HG03354 (cell line): ENCODE data around the gene C19orf73.
"Not testable (repeated sequence)": the region's sequence is repeated elsewhere in the genome, so short reads cannot be mapped to it uniquely, and the experiment has no call there.

Experiments
- ATAC-seq: cut with Tn5 transposase; IDR thresholded peaks from one replicate; pipeline ENCODE4 v1.9.1; 2021; ENCODE audit warnings: mild to moderate bottlenecking; ENCODE audit not compliant: unreplicated experiment, poor library complexity, severe bottlenecking

The C19orf73 gene

DNA sequence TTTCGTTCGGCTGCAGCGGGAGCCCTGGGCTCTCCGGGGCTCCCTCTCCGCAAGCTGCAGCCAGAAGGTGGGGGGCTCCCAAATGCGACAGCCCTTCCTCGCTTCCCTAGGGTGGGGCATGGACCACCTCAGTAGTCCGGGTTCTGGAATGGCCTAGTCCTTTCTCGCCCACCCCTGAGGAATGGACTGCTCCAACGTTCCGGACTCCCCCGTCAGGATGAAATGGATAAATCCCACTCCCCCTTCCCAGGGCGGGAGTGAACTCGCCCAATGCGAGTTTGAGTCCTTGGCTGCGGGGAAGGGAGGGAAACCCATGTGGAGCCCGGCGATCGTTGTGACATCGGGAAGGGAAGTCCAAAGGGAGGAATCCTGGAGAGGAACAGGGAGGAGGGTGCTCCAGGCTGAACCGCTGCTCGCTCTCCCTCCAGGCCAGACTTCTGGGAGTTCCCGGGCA lies 30.7 kb upstream of the C19orf73 start:
- ATAC-seq = no peak

DNA sequence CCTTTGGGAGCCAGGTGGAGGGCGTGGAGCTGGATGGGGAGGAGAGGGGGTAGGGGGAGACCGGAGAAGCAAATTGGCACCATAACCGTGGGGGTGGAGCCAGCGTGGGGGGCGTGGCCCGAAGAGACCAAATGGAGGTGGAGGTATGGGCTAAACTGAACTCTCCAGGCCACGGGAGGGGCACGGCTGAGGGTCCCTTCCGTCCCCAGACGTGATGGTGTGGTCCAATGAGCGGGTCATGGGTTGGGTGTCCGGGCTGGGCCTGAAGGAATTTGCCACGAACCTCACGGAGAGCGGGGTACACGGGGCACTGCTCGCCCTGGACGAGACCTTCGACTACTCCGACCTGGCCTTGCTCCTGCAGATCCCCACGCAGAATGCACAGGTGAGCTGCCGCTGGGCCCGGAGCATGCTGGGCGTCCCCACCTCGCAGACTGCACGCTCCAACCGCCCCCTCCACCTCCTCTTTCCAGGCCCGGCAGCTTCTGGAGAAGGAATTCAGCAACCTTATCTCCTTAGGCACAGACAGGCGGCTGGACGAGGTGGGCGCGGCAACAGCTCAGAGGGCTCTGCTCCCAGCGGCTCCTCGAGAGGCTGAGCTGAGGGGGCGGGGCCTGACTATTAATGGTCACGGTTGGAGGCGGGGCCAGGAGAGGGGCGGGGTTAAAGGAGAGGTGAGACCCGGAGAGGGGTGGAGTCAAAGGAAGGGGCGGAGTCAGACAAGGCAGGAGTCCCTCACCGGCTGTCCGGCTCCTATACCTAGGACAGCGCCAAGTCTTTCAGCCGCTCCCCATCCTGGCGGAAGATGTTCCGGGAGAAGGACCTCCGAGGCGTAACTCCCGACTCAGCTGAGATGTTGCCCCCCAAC lies 30.1 kb upstream of the C19orf73 start:
- ATAC-seq = no peak

DNA sequence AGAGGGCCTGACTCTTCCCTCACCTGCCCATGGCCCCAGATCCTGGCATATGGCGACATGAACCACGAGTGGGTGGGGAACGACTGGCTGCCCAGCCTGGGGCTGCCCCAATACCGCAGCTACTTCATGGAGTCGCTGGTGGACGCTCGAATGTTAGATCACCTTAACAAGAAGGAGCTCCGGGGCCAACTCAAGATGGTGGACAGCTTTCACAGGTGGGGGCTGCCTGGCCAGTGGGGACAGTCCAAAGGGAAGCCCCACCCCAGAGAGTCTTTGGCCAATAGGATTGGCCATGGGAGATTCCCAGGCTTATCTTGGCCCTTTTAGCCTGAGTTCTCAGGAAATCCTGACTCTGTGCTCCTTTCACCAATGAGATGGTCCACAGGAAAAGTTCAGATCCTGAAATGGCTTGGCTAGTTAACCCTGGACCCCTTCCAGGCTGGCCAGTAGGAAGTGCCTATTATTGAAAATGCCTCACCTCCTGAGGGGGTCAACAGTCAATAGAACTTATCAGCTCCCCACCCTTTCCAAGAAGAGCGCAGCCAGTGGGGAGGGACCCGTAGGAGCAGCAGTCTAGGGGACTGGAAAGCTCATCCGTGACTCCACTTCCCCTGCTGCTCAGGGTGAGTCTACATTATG lies 29.2 kb upstream of the C19orf73 start:
- no peak for ATAC-seq

DNA sequence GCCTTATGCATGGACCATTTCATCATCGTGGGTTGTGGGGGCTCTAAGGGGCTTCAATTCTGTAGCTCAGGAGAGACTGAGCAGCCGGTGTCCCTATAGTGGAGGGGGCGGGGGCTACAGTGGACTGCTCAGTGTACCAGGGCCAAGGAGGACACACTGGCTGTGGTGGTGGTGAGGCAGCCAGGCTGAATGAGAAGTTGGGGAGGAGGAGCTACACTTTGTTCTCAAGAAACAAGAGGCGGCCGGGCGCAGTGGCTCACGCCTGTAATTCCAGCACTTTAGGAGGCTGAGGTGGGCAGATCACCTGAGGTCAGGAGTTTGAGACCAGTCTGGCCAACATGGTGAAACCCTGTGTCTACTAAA lies 27.4 kb upstream of the C19orf73 start:
- ATAC-seq = not testable (repeated sequence)

DNA sequence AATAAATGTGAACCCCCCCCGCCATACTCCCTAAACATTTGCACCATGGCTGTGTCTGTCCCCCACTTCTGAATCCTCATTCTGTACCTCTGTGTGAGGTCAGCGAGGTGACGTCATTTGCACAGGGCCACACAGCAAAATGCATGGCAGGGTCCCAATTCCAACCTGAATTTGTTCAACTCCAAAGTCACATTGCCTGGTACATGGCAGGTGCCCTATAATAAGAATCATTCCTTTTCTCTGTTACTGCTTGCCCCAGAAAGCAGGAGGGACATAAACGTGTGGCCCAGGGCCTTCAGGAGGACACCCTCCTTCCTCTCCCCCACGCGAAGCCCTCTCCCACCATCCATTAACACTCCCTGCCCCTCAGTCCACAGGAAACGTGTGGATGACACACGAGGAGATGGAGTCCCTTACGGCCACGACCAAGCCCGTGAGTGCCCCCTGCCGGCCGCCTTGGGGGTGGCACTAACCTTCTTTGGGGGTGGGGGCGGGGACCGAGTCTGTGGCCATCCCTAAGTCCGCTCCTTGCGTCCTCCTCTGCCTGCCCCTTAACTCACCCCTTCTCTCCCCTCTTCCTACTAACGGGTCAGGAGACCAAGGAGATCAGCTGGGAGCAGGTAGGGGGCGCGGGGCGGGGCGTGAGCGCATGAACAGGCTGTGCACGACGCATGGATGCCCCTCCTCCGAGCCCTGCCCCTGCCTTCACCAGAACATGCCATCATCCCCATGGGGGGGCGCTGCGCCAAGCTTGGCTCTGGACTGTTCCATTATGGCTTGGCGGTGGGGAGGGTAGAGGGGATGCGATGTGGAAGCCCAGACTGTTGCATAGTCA lies 26.8 kb upstream of the C19orf73 start:
- ATAC-seq = no peak

DNA sequence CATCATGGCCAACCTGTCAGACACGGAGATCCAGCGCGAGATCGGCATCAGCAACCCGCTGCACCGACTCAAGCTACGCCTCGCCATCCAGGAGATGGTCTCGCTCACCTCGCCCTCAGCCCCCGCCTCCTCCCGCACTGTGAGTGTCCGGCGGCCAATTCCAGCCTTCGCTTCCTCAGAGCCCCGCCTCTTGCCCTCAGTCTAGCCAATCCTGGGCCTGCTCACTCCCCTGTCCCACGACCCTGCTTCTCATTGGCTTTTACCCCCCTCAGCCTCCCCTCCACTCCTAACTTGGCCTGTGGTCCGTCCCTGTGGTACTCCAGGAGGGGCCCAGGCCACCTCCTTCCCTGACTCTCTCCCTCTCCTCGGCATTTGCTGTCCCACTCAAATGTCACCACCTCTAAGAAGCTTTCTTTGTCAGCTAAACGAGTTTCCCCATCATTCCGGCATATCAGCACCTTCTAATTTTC lies 24.0 kb upstream of the C19orf73 start:
- ATAC-seq = peak; percentile 68

DNA sequence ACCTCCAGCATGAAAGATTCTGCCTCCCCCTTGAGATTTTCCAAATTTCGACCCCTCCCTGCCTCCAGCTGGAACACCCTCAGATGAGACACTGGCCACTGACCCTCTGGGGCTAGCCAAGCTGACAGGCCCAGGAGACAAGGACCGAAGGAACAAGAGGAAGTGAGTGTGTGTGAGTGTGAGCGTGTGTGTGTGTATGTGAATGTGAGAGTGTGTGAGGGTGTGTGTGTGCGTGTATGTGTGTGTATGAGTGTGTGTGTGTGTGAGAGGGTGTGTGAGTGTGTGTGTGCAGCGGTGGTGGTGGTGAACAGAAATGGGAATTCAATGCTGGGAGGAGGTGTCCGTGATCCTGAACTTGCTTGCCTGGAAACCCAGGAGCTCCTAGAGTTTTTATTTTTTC lies 22.4 kb upstream of the C19orf73 start:
- no peak for ATAC-seq

DNA sequence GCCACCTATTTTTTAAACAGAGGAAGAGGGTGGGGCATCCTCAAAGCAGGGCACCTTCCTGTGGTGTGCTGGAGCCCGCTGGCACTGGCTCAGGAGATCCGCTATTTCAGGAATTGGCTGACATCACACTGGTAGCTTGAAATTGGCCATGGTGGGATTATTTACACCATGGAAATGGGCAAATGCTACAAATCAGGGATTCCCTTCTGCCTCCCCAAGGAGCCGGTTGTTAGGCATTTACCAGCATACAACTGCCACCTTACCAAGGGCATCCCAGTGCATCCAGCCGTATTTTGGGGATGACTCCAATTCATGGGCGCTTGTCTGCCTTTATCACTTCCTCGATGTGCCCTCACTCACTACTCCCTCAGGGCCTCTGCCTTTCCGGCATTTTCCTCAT lies 22.0 kb upstream of the C19orf73 start:
- no peak for ATAC-seq

DNA sequence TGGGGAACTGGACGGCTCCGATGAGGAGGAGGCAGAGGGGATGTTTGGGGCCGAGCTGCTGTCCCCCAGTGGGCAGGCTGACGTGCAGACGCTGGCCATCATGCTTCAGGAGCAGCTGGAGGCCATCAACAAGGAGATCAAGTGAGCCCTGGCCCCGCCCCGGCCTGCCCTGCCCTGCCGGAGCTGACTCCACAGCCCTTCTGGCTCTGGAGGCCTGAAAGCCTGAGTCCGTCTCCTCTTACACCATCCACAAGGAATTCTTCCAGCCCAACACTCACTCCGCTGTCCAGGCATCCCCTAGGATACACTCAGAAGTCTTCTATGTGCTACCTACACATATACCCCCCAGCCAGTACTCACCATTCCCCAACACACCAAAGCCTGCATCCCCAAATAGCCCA lies 17.8 kb upstream of the C19orf73 start:
- no peak for ATAC-seq

DNA sequence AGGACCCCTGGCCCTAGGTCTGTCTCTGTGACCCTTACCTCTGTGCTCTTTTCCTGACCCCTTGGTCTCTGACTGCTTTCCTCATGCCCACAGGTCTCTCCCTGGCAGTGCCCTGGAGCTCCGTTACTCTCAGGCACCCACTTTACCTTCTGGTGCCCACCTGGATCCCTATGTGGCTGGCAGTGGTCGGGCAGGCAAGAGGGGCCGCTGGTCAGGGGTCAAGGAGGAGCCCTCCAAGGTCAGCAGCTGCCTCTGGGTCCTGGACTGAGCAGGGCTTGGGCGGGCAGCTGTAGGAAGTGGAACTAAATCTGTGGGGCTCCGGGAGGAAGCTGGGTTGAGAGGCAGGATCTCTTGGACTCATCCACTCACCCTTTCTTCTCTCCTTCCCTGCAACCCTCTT lies 16.7 kb upstream of the C19orf73 start:
- ATAC-seq = no peak

DNA sequence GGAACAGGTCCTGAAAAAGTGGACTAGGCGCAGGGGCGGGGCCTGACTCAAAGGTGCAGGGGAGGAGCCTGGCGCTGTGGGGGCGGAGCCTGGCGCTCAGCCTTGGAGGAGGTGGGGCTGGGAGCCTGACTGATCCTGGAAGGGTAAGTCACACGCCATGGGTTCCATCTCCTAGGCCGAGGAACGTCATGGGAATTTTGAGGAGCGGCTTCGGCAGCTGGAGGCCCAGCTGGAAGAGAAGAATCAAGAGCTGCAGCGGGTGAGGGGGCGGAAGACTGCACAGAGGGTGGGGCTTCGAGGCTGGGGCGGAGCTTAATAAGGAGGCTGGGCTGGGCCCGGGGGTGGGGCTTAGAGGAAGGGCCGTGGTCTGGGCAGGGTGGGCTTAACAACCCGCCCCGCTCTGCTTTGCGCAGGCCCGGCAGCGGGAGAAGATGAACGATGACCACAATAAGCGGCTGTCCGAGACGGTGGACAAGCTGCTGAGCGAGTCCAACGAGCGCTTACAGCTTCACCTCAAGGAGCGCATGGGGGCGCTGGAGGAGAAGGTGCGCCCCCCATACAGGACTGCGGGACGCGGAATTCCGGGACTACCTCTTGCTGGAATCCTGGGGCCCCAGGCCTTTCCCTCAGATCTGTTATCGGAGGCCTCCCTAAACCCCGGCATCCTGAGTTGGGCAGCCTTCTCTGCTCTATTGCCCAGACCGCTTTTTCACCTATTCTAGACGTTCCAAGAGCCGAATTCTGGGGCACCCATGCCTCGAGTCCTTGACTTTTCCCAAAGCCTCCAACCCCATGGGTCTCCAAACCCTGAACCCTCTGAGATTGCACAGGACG lies 14.9 kb upstream of the C19orf73 start:
- no peak for ATAC-seq

DNA sequence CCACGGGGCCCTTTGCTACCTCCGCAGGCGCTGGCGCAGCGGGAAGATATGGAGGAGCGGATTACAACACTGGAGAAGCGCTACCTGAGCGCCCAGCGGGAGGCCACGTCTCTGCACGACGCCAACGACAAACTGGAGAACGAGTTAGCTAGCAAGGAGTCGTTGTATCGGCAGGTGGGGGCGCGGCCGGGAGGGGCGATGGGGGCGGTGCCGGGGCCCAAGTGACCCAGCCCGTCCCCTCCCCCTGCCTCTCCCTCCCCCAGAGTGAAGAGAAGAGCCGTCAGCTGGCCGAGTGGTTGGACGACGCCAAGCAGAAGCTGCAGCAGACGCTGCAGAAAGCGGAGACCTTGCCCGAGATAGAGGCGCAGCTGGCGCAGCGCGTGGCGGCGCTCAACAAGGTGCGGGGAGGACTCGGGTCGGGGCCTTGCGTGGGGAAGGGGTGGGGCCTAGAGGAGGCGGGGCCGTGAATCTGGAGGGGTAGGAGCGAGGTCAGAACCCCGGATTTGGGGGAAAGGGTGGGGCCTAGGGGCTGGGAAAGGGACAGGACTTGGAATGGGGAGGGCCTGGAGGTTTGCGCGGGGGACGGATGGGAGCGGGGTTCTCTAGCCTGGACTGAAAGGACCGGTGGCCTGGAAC lies 14.1 kb upstream of the C19orf73 start:
- ATAC-seq = no peak

DNA sequence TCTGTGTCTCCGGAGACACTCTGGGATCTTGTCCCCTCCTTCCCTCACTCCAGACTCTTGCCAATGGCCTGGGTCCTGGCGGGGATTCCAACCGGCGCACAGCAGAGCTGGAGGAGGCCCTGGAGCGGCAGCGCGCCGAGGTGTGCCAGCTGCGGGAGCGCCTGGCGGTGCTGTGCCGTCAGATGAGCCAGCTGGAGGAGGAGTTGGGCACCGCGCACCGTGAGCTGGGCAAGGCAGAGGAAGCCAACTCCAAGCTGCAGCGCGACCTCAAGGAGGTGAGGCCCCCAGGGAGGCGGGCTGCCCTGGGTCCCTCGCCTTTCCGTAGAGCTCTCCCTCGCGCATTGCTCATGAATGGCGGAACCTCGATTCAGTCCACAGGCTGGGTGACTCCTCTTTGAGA lies 11.4 kb upstream of the C19orf73 start:
- no peak for ATAC-seq

DNA sequence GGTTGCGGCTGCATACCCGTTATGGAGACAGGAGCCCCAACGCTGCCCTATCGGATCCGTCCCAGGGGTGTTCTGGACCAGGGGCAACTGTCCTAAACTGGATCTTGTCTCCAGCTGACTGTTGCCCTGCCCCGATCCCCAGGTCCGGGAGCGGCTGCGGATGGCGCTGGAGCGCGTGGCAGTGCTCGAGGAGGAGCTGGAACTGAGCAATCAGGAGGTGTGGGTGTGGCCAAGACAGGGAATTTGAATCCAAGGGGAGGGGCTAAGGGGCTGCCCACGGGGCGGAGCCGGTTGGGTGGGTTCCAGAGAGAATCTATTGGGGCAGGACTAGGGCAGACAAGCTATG lies 10.3 kb upstream of the C19orf73 start:
- no peak for ATAC-seq

DNA sequence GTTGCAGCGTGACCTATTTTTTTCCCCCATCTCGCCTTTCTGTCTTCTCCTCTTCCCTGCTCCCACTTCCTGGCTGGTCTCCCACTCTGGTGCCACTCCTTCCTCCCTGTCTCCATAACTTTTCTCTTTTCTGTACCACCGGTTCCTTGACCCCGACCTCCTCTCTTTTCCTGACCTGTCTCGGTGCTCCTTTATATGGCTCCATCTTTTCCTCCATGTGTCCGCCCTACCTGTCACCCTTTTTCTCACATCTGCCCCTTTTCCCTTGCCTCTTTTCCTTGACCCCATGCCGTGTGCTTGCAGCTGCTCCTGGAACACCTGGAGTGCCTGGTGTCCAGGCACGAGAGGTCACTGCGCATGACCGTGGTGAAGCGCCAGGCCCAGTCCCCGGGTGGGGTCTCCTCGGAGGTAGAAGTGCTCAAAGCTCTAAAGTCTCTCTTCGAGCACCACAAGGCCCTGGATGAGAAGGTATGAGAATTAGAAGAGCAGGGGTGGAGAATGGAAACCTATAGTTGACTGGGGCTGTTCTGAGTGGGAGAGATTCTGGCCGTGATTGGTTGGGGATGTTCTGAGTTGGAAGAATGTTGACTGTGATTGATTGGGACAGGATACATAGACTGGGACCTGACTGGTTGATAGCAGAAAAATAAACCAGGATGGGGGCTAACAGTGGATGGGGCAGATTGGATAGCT lies 9.7 kb upstream of the C19orf73 start:
- ATAC-seq = no peak

DNA sequence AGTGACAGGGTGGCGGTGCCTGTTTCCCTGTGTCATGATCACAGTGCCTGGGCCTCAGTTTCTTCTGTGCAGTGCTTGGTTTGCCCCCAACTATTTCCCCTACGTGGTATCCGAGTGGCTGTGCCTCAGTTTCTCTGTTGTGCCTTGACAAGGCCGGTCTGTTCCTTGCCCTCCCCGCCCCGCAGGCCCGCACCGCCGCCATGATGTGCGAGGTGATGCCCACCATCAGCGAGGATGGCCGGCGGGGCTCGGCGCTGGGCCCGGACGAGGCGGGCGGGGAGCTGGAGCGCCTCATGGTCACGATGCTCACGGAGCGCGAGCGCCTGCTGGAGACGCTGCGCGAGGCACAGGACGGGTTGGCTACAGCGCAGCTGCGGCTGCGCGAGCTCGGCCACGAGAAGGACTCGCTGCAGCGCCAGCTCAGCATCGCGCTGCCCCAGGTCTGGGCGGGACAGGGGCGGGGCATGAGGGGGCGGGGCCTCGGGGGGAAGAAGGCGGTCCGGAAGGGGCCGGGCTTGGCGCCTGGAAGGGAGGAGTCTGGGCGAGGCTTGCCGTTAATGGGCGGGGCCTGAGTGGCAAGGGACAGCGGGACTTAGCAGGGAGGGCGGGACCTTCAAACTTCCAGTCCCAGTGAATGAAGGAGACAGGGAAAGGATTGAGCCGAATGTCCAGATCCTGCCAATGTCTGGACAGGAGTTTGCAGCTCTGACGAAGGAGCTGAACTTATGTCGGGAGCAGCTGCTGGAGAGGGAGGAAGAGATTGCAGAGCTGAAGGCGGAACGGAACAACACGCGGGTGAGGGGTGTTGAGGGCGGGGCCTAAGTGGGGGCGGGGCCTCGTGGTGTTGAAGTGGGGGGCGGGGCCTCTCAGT lies 9.0 kb upstream of the C19orf73 start:
- peak; percentile 87 for ATAC-seq

DNA sequence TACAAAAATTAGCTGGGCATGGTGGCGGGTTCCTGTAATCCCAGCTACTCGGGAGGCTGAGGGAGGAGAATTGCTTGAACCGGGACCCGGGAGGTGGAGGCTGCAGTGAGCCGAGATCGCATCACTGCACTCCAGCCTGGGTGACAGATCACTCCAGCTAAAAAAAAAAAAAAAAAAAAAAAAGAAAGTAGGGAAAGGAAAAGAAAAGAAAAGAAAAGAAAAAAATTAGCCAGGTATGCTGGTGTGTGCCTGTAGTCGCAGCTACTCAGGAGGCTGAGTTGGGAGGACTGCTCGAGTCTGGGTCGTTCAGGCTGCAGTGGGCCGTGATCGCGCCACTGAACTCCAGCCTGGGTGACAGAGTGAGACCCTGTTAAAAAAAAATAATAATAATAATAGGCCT lies 8.3 kb upstream of the C19orf73 start:
- not testable (repeated sequence) for ATAC-seq

DNA sequence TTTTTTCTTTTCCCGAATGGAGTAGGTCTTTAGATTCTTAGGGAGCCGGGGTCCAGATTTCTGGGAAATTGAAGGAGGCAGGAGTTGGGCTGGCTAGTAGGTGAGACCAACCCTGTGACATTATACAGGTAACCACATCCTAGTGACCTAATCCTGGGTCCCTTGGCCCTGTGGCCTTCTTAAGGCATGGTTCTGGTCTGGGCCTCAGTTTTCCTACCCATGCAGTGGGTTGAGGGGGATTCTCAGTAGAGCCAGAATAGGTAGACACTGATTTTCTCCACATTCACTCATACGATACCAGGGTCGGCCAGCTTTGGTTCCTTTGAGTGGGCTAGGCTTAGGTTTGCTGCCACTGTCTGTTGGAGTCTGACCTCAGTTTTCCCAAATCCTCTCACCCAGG lies 7.6 kb upstream of the C19orf73 start:
- ATAC-seq = no peak
